T-helper 1 cell (primary cell): ENCODE data around the gene FCHO2.

Experiments used
- DNase-seq, 5 donors: peaks; one replicate each; pipeline ENCODE4 v3.0.0-alpha.2; 2012 to 2020

Gene FCHO2

GRCh38 chr5:73115399-73116051 is 159.7 kb downstream of the FCHO2 start:
- DNase-seq, result no peak

GRCh38 chr5:73116506-73116905 is 160.7 kb downstream of the FCHO2 start:
- no peak for DNase-seq

DNA sequence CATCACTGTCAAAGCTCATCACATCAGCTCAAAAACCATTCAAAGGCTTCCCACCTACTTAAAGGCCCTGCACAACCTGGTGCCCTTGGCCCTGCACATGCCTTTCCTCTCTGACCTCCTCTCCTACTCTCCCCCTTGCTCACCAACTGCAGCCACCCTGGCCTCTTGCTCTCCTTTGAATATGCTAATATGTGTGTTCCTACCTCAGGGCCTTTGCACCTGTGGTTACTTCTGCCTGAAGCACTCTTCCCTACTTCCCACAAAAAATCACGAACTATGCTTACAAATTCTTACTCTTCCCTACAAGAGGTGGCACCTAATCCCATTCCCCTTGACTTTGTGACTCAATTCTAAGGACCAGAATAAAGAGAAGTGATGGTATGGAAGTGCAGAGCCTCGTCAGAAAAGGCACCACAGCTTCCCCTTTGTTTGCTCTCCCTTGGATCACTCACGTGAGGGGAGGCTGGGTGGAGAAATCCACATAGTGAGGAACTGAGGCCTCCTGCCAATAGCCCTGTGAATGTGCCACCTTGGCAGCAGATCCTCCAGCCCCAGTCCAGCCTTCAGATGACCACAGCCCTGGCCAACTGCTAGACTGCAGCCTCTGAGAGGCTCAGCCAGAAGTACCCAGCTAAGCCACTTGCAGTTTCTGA is 161.4 kb downstream of the FCHO2 start:
- DNase-seq, result no peak

DNA sequence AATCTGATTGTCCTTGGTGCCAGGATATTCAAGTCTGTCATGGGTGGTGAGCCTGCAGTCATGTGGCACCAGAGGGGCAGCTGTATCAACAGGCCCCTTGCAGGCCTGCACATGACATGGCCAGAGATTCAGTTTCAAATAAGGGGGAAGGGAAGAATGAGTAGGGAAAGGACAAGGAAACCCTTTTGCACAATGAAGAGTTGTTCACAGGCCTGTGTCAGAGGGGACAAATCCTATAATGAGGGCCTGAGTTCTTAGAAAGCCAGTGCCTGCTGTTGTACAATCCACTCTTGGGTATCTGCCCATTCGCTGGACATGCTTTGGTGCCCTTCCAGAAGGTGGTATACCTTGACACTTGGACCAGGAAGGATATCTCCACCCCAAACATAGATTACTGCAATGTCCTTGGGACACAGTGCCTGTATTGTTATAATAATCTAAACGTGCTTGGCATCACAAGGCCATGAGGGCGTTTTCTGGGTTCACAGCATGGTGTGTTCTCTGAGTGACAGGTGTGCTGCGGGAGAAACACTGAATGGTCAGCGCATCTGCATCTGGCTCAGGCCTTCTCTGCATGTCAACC is 162.6 kb downstream of the FCHO2 start:
- no peak for DNase-seq

DNA sequence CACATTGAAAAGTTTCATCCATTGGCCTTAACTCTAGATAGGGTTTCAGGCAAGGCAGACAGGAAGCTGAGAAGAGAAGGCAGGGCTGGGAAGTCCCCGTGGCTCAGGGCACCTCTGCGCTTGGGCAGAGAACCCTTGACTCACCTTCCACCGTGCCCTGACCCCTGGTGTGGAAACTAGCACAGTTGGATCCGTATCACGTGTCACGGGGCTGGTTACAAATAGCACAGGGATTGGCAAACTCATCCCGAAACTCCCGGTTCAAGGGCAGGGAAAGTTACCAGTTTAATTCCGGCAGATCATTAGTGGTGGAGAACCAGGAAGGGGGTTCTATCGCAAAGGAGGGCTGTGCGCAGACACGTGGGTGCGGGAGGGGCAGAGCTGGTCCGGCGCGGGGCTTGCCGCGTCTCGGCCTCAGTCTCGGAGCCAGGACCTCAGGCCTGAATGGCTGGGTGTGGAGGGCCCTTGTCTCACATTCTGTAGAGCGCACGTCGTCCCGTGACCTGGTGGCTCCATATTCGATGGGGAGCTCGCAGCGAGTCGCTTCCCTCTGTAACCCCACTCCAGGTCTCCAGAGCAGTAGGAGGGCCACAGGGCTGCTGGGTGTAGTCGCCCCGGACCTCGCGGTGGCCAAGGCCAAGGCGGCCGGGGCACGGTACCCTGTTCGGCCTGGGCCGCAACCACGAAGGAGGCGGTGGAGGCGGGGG is 163.8 kb downstream of the FCHO2 start:
- no peak for DNase-seq

- no peak for DNase-seq
Observed at GRCh38 chr5:73120222-73121118, 164.6 kb downstream of the FCHO2 start, which contains the start of gene TMEM171. Gene TMEM171 (plus strand): TSS chr5:73120575. CDS start chr5:73123374, 2,799 bp downstream.

DNA sequence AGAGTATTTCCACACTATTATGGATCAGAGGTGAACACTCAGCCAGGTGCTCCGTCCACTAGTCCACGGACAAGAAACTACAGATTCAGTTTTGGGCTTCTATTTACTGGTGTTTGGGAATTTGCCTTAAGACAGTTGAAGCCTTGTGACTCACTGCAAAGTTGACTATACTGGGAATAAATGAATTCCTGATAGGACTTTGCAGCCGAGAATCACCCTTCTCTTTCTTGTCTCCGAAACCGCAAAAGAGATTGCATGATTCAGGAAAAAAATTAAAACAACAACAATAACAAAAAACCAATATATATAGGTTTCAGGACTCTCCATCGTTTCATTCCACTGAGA is 165.2 kb downstream of the FCHO2 start:
- DNase-seq, result no peak

DNA sequence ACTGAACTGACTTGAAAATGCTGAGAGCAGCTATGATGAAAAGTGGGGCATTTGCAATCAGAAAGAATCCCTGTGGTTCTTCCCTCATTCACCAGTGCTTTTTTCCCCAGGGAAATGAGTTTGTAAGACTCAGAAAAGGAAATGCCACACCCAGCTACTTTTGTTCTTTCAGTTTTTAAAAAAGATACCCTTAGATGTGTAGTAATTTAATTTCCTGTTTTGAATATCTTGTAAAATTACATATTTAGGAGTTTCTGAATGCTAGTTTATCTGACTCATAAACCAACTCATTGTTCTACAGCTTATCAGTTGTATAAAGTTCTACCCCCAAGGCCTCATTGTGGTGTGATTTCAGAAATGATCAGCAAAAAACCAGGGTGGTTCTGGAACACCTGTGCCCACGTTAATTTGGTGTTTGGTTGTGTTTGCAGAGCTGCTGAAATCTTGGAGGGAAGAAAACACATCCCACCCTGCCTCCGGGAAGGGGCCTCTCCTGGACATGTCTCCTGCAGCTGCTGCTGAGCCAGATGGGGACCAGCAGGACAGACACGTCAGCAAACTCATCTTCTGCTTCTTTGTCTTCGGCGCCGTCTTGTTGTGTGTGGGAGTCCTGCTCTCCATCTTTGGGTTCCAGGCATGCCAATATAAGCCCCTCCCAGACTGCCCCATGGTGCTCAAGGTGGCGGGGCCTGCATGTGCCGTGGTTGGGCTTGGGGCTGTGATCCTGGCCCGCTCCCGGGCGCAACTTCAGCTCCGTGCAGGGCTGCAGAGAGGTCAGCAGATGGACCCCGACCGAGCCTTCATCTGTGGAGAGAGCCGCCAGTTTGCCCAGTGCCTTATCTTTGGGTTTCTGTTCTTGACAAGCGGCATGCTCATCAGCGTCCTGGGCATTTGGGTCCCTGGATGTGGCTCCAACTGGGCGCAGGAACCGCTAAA is 167.3 kb downstream of the FCHO2 start:
- DNase-seq, result no peak

- no peak for DNase-seq
Observed at GRCh38 chr5:73125289-73125688, 169.4 kb downstream of the FCHO2 start.

DNA sequence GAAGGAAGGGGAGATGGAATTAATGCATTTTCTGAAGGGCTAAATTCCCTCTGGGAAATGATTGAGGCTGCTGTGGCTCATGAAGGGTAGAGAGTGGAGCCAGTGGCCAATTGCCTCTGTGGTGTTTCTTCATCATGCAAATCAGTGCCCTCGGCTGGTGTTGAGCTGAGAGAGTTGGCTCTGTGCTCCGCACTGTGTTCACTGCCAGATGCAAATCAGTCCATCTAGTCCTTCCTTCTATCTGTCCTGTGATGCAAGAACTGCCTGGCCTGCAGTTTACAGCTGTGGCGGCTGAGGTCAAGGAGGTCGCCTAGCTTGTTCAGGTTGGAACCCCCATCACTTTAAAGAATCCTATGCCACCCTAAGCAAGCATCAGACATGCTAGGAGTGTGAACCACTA is 170.5 kb downstream of the FCHO2 start:
- no peak for DNase-seq

GRCh38 chr5:73126957-73127356 is 171.1 kb downstream of the FCHO2 start:
- DNase-seq, result no peak

- no peak for DNase-seq
Observed at GRCh38 chr5:73129143-73129542, 173.3 kb downstream of the FCHO2 start.

GRCh38 chr5:73130811-73131210 is 175.0 kb downstream of the FCHO2 start:
- no peak for DNase-seq

GRCh38 chr5:73131711-73132425 is 176.0 kb downstream of the FCHO2 start:
- DNase-seq, result no peak

GRCh38 chr5:73132759-73133158 is 176.9 kb downstream of the FCHO2 start:
- no peak for DNase-seq

DNA sequence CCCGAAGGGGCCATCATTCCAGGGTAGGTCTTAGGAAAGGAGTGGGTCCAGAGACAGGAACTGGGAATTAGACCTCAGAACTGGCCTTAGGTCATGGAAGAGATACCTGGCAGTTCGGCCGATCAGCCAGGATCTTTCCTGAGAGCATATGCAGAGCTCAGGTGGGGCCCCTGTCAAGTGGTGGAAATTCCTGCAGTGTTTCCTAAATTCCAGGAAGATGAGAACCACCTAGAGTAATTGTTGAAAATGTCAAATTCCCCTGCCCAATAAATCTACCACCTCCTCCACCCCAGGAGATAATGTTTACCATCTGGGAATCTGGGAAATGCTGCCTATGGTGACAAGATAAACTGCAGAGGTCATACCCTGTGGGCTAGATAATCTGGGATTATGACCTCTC is 179.2 kb downstream of the FCHO2 start:
- no peak for DNase-seq

- no peak for DNase-seq
Observed at GRCh38 chr5:73135429-73136054, 179.7 kb downstream of the FCHO2 start.

- no peak for DNase-seq
Observed at GRCh38 chr5:73136055-73136562, 180.3 kb downstream of the FCHO2 start.

DNA sequence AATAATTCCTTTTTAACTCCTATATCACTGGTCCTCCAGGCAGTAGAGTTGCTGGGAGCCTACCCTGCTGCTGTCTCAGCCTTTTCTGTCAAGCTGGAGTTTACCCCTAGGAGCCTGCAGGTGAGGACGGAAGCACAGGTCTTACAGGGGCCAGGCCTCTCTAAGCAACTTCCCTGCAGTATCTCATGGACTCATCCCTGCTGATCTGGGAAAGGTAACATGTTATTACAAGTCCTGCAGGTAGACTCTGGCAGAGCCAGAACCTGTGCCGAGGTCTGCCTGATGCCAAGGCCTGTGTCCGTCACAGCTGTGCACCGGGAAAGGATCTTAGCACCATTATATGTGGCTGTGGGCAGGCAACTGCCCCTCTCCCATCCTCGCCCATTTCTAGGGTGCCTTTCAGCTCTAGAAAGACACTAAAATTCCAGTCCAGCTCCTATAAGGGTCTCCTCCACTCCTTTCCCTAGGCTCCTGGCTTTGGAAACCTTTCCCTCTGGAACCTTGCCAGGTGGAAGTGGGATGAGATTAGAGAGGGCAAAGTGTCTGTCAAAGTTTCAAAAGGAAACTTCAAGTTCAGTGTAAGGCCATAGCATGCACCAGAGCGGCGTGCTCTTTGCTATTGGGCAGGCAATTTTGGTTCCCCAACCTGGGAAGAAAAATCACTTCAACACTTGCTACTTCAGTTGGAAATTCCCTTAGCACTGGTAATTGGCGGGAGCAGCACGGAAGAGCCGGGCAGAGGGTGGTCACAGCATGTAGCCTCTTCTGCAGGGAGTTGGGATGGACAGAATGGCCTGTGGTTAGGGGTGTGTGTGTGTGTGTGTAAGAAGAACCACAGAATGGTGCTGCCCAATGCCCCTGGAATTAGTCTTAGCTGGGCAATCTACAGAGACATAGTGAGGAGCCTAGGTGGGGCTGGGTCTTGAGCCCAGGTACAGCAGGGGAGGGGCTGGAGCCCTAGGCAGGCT is 182.0 kb downstream of the FCHO2 start:
- DNase-seq, result no peak
